HG02943 (cell line): Measurements from ENCODE around the gene FAM151A.

Experiments used
- ATAC-seq: cut with Tn5 transposase; IDR thresholded peaks from one replicate; pipeline ENCODE4 v1.9.1; 2021; ENCODE audit warnings: mild to moderate bottlenecking, low read depth, moderate library complexity; ENCODE audit not compliant: unreplicated experiment

The FAM151A gene

GRCh38 chr1:54582566-54583306, 40.6 kb downstream of the FAM151A start:
- no peak for ATAC-seq

GRCh38 chr1:54581621-54582035, 41.7 kb downstream of the FAM151A start:
- no peak for ATAC-seq

GRCh38 chr1:54580856-54581550, 42.3 kb downstream of the FAM151A start:
- ATAC-seq: no peak

GRCh38 chr1:54579337-54579781, 44.0 kb downstream of the FAM151A start:
- no peak for ATAC-seq

- no peak for ATAC-seq
These were observed 45.7 kb downstream of the FAM151A start for GRCh38 chr1:54577612-54578011.

GRCh38 chr1:54575605-54576290, 47.6 kb downstream of the FAM151A start:
- no peak for ATAC-seq

GRCh38 chr1:54575161-54575560, 48.2 kb downstream of the FAM151A start:
- ATAC-seq: no peak

GRCh38 chr1:54574158-54574778, 49.1 kb downstream of the FAM151A start:
- ATAC-seq: no peak

GRCh38 chr1:54572542-54572850, 50.8 kb downstream of the FAM151A start:
- no peak for ATAC-seq

GRCh38 chr1:54571803-54572541, 51.4 kb downstream of the FAM151A start:
- ATAC-seq: no peak

GRCh38 chr1:54571326-54571725, 52.0 kb downstream of the FAM151A start:
- ATAC-seq: no peak

GRCh38 chr1:54570161-54570560, 53.2 kb downstream of the FAM151A start:
- ATAC-seq: no peak

GRCh38 chr1:54569339-54569738, 54.0 kb downstream of the FAM151A start:
- ATAC-seq: no peak

GRCh38 chr1:54567961-54568360, 55.4 kb downstream of the FAM151A start:
- no peak for ATAC-seq

GRCh38 chr1:54566438-54567141, 56.7 kb downstream of the FAM151A start:
- no peak for ATAC-seq

GRCh38 chr1:54565113-54565501, 58.2 kb downstream of the FAM151A start:
- ATAC-seq: no peak

GRCh38 chr1:54564312-54565112, 58.8 kb downstream of the FAM151A start:
- ATAC-seq: no peak

- no peak for ATAC-seq
These were observed 63.5 kb downstream of the FAM151A start for GRCh38 chr1:54559771-54560231.
